GM18505 (cell line): ENCODE data around the gene LCN1.

Experiments used
- ATAC-seq: cut with Tn5 transposase; IDR thresholded peaks from one replicate; pipeline ENCODE4 v1.9.1; 2021; ENCODE audit not compliant: unreplicated experiment
- POLR2A ChIP-seq: IDR thresholded peaks from 4 replicates; pipeline ENCODE4 v1.6.1; 2011; ENCODE audit warnings: borderline replicate concordance; ENCODE audit not compliant: insufficient read depth, insufficient read length; ENCODE audit errors: extremely low read depth

The LCN1 gene

GRCh38 chr9:135520916-135521607 is at the start of gene LCN1:
LCN1 (plus strand) TSS chr9:135521440; CDS start chr9:135521498, 58 bp downstream.
- no peak for ATAC-seq
- no peak for TF ChIP-seq POLR2A

- no peak for TF ChIP-seq POLR2A
- no peak for ATAC-seq
Observed at GRCh38 chr9:135471791-135472640, 49.2 kb upstream of the LCN1 start.

- no peak for ATAC-seq
- TF ChIP-seq POLR2A, result no peak
Observed at GRCh38 chr9:135473972-135474543, 47.2 kb upstream of the LCN1 start.

GRCh38 chr9:135474915-135475314 is 46.3 kb upstream of the LCN1 start:
- TF ChIP-seq POLR2A, result no peak
- ATAC-seq, result no peak

- TF ChIP-seq POLR2A, result no peak
- ATAC-seq, result no peak
Observed at GRCh38 chr9:135476561-135477355, 44.5 kb upstream of the LCN1 start.

GRCh38 chr9:135478191-135478590 is 43.0 kb upstream of the LCN1 start:
- no peak for ATAC-seq
- TF ChIP-seq POLR2A, result no peak

- no peak for TF ChIP-seq POLR2A
- no peak for ATAC-seq
Observed at GRCh38 chr9:135478829-135479468, 42.3 kb upstream of the LCN1 start.

- no peak for TF ChIP-seq POLR2A
- ATAC-seq, result no peak
Observed at GRCh38 chr9:135479469-135480052, 41.7 kb upstream of the LCN1 start, which contains the start of gene PPP1R26. PPP1R26 (plus strand) TSS chr9:135479782; CDS start chr9:135484511, 4,729 bp downstream.

GRCh38 chr9:135480071-135480939 is 40.9 kb upstream of the LCN1 start:
- no peak for ATAC-seq
- TF ChIP-seq POLR2A, result no peak

GRCh38 chr9:135480940-135481310 is 40.3 kb upstream of the LCN1 start:
- ATAC-seq, result no peak
- TF ChIP-seq POLR2A, result no peak

GRCh38 chr9:135482015-135482754 is 39.1 kb upstream of the LCN1 start:
- no peak for TF ChIP-seq POLR2A
- no peak for ATAC-seq
